ENCODE data around the gene RNF115. TPM values are rescaled to one million over a fixed set of nuclear protein-coding genes. Genes with fewer than 3 reads are reported as not detected.
"Not testable (repeated sequence)": the region's sequence is repeated elsewhere in the genome, so short reads cannot be mapped to it uniquely, and the experiment has no call there.

RNF115 gene
- total and polyA plus RNA-seq, 11 donors, result 20.5 to 76.5 (median 51.2) TPM

DNA sequence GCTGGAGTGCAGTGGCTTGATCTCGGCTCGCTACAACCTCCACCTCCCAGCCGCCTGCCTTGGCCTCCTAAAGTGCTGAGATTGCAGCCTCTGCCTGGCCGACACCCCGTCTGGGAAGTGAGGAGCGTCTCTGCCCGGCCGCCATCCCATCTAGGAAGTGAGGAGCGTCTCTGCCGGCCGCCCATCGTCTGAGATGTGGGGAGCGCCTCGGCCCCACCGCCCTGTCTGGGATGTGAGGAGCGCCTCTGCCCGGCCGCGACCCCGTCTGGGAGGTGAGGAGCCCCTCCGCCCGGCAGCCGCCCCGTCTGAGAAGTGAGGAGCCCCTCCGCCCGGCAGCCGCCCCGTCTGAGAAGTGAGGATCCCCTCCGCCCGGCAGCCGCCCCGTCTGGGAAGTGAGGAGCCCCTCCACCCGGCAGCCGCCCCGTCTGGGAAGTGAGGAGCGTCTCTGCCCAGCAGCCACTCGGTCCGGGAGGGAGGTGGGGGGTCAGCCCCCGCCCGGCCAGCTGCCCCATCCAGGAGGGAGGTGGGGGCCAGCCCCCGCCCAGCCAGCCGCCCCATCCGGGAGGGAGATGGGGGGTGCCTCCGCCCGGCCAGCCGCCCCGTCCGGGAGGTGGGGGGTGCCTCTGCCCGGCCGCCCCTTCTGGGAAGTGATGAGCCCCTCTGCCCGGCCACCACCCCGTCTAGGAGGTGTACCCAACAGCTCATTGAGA lies 59.5 kb downstream of the RNF115 start:
- H3K27me3 ChIP-seq; H3K4me3 ChIP-seq; DNase-seq; H3K9me3 ChIP-seq; H3K27ac ChIP-seq; intact Hi-C loops (cut with DNase I); ATAC-seq: not testable (repeated sequence)
- 93 to 97% (median 96%) methylated on average over 39 to 52 of the region's 52 CpGs for WGBS, 4 donors
- Histone ChIP-seq H3K36me3 (peaks cover 0 to 58% (median 26%) of the 10 kb centered on the region in 9 donors), H3K4me1 (peaks cover 0 to 15% (median 7%) of the 10 kb centered on the region in 12 donors)

DNA sequence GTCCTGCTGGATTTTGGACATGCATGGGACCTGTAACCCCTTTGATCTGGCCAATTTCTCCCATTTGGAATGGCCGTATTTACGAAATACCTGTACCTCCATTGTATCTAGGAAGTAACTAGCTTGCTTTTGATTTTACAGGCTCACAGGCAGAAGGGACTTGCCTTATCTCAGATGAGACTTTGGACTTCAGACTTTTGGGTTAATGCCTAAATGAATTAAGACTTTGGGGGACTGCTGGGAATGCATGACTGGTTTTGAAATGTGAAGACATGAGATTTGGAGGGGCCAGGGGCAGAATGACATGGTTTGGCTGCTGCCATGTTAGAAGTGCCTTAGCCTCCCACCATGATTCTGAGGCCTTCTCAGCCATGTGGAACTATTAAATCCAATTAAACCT lies 61.9 kb downstream of the RNF115 start:
- 99 to 100% (median 100%) methylated on average over 2 of the region's 2 CpGs for WGBS, 4 donors
- H3K27ac ChIP-seq; intact Hi-C loops (cut with DNase I); ATAC-seq; H3K4me3 ChIP-seq; H3K9me3 ChIP-seq; H3K27me3 ChIP-seq; DNase-seq: not testable (repeated sequence)
- H3K4me1 ChIP-seq, result peaks cover 0 to 32% (median 12%) of the 10 kb centered on the region in 12 donors
- peaks cover 0 to 66% (median 35%) of the 10 kb centered on the region in 9 donors for H3K36me3 ChIP-seq

DNA sequence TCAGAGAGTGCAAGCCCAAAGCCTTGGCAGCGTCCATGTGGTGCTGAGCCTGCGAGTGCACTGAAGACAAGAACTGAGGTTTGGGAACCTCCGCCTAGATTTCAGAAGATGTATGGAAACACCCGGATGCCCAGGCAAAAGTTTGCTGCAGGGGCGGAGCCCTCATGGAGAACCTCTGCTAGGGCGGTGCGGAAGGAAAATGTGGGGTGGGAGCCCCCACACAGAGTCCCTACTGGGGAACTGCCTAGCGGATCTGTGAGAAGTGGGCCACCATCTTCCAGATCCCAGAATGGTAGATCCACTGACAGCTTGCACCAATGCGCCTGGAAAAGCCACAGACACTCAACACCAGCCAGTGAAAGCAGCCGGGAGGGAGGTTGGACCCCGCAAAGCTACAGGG lies 62.4 kb downstream of the RNF115 start:
- H3K27ac ChIP-seq; DNase-seq; H3K27me3 ChIP-seq; H3K4me3 ChIP-seq; H3K9me3 ChIP-seq; intact Hi-C loops (cut with DNase I); ATAC-seq: not testable (repeated sequence)
- H3K36me3 ChIP-seq, result peaks cover 0 to 67% (median 38%) of the 10 kb centered on the region in 9 donors
- WGBS, 4 donors, result 97 to 99% (median 98%) methylated on average over 9 to 11 of the region's 11 CpGs
- H3K4me1 ChIP-seq, result peaks cover 0 to 32% (median 12%) of the 10 kb centered on the region in 12 donors

DNA sequence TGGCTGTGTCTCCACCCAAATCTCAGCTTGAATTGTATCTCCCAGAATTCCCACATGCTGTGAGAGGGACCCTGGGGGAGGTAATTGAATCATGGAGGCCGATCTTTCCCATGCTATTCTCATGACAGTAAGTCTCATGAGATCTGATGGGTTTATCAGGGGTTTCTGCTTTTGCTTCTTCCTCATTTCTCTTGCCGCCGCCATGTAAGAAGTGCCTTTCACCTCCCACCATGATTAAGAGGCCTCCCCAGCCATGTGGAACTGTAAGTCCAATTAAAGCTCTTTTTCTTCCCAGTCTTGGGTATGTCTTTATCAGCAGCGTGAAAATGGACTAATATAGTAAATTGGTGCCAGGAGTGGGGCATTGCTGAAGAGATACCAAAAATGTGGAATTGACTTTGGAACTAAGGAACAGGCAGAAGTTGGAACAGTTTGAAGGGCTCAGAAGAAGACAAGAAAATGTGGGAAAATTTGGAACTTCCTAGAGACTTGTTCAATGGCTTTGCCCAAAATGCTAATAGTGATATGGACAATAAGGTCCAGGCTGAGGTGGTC lies 63.4 kb downstream of the RNF115 start:
- intact Hi-C loops (cut with DNase I); DNase-seq; ATAC-seq; H3K9me3 ChIP-seq; H3K27ac ChIP-seq; H3K27me3 ChIP-seq; H3K4me3 ChIP-seq: not testable (repeated sequence)
- Histone ChIP-seq H3K36me3 (peaks cover 0 to 74% (median 44%) of the 10 kb centered on the region in 9 donors), H3K4me1 (peaks cover 0 to 27% (median 10%) of the 10 kb centered on the region in 12 donors)
- WGBS, 4 donors, result 98 to 100% (median 98%) methylated on average over 4 of the region's 4 CpGs

DNA sequence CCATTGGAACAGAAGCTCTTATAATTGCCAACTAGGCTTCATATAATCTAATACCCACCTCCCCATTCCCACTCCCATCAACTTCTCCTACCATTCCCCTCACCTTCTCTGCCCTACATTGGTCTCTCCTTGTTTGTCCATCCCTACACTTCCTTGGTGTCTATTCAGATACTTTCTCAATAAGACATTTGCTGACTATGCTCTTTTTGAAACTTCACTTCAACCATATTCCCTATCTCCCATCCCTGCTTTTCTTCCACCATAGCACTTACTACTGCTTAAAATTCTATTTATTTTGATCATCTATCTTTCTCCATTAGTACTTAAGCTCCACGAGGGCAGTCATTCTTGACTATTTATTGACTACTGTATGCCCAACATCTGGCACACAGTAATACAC lies 64.2 kb downstream of the RNF115 start:
- Histone ChIP-seq H3K4me1 (peaks cover 0 to 24% (median 9%) of the 10 kb centered on the region in 12 donors), H3K36me3 (peaks cover 0 to 80% (median 46%) of the 10 kb centered on the region in 9 donors), H3K27me3 (no peaks in the 10 kb centered on the region), H3K9me3 (no peaks in the 10 kb centered on the region), H3K27ac (no peak overlapping the region), H3K4me3 (no peak overlapping the region)
- TF ChIP-seq POLR2A (IDR thresholded peaks at IDR 0.05), result no peak
- TF ChIP-seq, protein P1, sequence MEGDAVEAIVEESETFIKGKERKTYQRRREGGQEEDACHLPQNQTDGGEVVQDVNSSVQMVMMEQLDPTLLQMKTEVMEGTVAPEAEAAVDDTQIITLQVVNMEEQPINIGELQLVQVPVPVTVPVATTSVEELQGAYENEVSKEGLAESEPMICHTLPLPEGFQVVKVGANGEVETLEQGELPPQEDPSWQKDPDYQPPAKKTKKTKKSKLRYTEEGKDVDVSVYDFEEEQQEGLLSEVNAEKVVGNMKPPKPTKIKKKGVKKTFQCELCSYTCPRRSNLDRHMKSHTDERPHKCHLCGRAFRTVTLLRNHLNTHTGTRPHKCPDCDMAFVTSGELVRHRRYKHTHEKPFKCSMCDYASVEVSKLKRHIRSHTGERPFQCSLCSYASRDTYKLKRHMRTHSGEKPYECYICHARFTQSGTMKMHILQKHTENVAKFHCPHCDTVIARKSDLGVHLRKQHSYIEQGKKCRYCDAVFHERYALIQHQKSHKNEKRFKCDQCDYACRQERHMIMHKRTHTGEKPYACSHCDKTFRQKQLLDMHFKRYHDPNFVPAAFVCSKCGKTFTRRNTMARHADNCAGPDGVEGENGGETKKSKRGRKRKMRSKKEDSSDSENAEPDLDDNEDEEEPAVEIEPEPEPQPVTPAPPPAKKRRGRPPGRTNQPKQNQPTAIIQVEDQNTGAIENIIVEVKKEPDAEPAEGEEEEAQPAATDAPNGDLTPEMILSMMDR (IDR thresholded peaks at IDR 0.05), result no peak
- ATAC-seq (no peak), DNase-seq (no peak)
- intact Hi-C loops (cut with DNase I), result loop anchor here in 1 of 10 donors (10.0 kb wide), 1 partner anchor 65 kb away; the partner anchor contains the start of genes POLR3C and RNF115
- 42 to 78% (median 73%) methylated on average over 1 of the region's 1 CpG for WGBS, 4 donors

DNA sequence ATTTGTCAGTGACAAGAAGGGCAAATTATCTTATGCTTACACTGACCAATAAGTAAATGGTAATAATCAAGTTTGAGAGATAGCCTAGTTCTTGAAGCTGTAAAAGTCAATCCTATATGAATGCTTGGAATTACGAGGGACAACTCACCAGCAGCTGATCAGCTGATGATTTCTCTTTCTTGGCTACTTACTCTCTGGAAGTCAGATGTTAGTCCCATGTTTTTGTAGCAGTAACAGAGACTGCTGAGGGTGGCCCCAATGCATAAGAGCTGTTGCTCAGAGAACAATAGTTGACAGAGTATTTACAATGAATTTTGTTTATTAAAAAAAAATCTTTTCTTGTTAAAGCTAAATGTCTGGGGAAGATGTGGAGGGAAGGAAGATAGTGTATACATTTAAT lies 65.3 kb downstream of the RNF115 start:
- H3K9me3 ChIP-seq, result no peaks in the 10 kb centered on the region
- H3K4me1 ChIP-seq, result peaks cover 0 to 24% (median 9%) of the 10 kb centered on the region in 12 donors
- H3K36me3 ChIP-seq, result peaks cover 0 to 90% (median 55%) of the 10 kb centered on the region in 9 donors
- H3K4me3 ChIP-seq, result no peak overlapping the region
- 38 to 69% (median 62%) methylated on average over 1 of the region's 1 CpG for WGBS, 4 donors
- TF ChIP-seq POLR2A (IDR thresholded peaks at IDR 0.05), result no peak
- DNase-seq (no peak), ATAC-seq (no peak)
- H3K27ac ChIP-seq, result no peak overlapping the region
- H3K27me3 ChIP-seq, result no peaks in the 10 kb centered on the region
- intact Hi-C loops (cut with DNase I), result loop anchor here in 1 of 10 donors (10.0 kb wide), 1 partner anchor 66 kb away; the partner anchor contains the start of genes POLR3C and RNF115
